ENCODE data around the gene DHCR7.

The DHCR7 gene

DNA sequence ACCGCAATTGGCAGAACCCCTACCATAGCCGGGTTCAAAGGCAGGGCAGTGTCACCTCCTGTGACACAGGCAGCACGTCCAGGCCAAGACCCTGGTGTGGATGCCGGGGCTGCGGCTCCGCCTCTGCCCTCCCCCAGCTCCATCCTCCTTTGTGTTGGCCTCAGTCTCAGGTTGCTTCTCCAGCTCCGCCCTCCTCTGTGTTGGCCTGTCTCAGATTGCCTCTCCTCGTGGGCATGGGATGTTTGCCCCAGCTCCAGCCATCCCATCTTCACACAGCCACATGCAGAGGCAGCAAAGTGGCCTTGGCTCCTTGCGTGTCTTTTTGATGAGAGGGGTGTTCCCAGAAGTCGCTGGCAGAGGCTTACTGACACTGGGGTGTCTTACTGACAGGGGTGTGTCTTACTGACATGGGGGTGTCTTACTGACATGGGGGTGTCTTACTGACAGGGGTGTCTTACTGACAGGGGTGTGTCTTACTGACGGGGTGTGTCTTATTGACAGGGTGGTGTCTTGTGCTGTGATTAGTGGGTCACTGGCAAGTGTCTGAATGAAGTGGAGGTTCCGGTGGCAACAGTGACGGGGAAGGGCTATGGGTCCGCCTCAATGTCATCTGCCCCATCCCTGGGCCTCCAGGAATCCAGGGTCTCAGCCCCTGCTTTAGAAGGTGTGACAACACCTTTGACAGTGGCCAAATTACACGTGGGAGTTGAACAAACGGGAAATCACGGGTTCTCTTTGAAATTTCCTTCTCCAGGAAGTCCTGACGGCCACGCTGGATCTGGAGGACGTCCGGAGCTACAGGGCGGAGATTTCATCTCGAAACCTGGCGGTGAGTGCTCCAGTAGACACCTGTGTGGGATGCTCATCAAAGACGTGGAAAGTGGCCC is 29.7 kb upstream of the DHCR7 start:
- DNase-seq, result no peak

DNA sequence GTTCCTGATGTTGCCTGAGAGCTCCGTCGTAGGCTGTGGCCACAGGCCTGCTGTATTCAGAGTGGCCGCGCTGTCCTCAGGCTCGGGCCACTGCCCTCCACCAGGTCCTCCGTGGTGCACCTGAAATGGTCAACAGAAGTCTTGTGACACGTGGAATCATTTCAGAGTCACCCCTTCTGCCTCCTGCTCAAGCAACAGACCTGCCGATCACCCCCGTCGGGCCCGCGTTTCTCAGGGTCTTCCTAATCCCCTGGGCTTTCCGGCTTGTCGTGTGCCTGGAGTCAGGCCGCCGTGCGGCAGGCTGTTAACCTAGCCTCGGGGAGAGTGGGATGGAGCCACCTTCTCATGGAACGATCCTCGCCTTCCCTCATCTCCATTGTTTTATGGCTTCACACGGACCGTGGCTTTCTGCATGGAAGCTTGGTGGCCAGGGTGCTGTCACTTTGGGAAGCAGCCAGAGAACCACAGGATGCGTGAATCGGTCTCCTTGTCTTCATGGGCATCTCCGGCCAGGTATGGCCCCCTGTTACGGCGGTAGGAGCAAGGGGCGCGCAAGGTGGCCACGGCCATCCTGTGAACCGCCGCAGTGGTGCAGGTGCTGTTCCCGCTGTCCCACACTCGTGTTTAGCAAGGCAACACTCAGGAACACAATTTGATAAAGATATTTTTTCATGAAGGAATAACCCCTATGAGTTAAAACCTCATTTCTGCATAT is 28.9 kb upstream of the DHCR7 start:
- no peak for DNase-seq

DNA sequence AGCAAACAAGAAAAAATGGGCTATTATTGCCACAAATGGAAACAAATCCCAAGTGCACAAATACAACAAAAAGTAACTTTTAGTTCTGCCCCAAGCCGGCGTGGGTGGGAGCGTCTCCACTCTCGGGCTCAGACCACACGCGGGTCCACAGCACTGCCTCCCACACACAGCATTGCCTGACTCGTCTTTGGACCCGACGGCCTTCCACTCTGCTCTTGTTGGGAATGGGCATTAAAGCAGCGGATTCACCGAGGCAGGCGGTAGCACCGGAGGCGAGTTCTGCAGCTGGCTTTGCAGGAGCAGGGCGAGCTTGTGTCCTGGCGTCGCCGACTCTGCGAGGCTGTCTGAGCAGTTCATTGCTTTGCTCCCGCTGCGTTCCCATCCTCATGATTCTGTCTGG is 27.8 kb upstream of the DHCR7 start:
- no peak for DNase-seq

DNA sequence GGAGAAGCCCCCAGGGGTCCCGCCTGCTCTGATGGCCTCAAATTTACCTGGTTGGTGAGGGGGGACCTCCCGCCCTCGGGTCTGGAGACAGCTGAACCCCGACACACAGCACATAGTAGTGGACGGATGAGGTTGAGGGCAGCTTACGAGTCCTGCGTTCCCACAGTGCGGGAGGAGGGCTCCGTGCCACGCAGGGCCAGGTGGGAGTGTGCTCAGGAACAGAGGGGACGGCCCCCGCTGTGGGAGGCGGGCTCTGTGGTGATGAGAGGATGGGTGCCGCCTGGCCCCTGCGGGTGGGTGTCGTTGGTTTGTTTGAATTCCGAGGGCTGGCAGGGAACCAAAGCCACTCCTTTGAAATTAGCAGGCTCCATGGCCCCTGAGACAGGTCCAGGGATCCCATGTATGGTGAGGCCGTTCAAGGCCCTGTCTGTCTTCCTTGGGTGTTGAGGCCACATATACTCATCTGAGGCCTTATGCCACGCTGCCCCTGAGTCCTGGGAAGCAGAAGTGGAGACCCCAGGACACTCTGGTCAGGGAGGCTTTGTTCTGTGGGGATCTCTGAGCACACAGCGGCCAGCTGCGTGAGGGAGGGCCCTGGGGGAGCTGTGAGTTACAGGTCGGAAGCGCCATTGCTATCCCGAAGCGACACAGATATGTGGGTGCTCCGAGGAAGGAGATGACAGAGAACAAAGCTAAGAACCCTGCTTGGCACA is 26.7 kb upstream of the DHCR7 start:
- no peak for DNase-seq

DNA sequence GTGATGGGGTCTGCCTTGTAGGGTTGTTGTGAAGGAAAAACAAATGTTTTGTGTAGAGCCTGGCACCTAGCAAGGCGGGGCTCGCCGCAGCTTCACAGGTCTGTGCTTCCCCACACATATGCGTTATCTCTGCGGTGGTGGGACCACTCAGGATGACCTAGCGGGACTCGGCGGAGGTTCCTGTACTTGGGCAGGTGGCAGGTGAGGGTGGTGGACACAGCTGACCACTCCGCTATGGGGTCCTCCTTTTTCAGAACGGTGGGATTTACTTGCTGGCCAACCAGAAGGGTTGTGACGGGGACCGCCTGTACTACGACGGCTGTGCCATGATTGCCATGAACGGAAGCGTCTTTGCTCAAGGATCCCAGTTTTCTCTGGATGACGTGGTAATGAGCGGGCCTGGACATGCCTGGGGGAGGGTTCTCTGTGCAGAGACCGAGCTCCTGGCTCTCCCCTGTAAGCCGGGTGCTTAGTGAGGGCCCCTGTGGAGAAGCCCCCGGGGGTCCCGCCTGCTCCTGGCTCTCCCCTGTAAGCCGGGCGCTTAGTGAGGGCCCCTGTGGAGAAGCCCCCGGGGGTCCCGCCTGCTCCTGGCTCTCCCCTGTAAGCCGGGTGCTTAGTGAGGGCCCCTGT is 26.1 kb upstream of the DHCR7 start:
- no peak for DNase-seq

DNA sequence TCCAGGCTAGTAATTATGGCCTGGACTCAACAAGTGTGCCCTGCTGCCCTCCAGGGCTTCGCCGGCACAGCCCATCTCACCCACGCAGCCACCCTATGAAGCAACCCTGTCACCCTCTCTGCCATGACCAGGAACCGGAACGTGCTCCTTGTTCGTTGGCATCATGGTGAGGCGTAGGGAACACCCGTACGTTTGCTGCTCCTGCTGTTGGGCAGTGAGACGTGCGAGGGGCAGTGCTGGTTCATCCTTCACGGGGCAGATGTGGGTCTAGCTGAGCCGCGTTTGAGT is 25.5 kb upstream of the DHCR7 start:
- no peak for DNase-seq

DNA sequence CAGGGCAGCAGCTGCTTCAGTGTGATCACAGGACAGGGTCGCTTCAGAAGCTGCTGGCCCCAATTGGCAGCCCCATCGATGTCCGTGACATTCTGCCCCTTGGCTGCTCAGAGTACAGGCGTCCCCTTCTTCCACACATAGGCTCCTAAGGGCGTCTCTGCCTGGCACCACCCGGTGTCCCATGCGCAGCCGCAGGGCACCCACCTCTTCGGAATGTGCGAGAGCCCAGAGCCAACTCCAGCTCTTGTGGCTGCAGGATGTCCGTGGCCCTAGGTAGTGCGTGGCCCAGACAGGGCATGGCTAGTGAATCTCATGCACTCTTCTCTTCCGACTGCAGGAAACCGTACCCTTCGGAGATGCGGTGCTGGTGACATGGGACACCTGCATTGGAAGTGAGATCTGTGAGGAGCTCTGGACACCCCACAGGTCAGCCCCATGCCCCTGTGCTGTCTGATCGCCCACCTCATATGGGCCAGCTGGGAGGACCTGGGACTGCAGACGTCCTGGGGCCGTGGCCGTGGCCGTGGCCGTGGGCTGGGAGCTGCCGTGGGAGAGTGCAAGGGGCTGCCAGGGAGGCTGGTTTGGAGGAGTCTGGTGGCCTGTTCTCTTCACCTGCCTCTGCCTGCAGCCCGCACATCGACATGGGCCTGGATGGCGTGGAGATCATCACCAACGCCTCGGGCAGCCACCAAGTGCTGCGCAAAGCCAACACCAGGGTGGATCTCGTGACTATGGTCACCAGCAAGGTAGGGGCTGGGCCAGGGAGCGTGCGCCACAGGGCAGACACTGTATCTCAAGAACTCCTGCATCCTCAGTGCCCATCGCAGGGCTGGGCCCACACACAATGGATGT is 25.0 kb upstream of the DHCR7 start:
- no peak for DNase-seq

DNA sequence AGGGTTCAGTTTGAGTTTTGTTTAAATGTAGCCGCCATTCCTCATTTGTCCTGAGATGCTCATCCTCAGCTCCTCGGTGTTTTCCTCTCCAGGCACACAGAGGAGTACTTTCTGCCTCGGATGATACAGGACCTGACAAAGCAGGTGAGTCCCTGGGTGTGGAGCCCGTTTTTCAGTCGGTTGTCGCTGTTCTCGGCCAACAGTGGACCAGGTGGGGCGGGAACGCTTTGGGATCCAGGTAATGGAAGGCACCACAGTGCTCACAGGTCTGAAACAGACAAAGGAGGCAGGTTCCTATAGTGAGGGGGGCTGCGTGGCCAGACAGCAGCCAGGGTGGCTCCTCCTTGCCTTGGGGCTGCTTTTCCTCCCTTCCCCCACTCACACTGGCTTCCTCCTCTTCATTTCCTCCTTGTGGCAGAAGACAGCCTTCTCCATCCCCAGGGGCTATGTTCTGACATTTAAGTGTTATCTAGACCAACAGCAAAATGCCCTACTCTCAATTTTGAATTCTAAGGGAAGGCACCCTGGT is 24.2 kb upstream of the DHCR7 start:
- no peak for DNase-seq

DNA sequence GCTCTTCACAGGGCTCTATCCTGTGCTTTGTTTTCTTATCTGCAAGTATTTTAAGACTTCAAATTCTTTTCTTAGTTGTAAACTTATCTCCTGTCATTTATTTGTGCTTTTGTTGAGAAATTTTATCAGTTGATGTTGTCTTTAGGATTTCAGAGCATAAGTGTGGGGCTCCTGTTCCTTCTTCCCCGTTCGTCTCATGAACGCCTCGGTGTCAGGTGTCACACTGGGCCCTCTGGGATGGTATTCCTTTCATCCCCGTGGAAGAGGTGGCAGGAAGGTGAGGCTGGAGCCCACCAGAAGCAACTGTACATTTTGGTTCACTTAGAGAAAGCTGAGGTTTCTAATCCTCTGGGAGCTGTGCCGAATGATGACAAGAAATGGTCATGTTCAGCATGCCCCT is 22.8 kb upstream of the DHCR7 start:
- DNase-seq, result no peak

DNA sequence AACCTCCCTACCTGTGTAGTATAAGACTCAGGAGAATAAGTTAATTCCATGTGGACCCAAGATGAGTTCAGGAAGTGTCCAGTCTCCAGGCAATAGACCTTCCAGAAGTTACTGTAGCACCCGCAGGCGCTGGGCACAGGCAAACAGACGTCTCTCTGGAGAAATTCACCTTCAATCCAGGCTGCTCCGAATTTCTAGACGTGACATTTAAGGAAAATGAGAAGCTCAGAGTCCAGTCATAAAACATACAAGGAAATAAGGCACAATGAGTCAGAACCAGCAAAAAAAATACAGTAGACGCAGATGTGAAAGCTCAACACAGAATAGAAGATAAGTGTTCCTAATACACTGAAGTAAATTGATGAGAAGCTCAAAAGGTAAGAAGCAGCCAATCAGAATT is 19.0 kb upstream of the DHCR7 start:
- DNase-seq, result no peak

DNA sequence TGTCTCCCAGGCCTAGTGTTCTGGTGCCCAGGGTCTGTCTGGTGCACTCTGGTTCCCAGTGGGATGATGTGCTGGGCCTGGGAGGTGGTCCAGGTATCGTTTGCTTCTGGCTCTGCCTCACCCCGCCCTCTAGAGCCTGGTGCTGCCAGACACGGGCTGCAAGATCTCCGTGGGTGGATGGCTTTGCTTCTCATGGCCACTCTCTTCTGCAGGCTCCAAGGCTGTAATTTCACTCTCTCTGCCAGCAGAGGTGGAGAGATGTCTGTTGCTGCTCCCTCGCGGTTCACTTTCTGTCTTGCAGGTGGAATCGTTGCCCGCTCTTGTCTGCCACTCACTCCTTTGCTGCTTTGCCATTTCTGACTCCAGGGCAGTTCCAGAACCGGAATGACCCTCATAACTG is 18.2 kb upstream of the DHCR7 start:
- DNase-seq, result no peak

DNA sequence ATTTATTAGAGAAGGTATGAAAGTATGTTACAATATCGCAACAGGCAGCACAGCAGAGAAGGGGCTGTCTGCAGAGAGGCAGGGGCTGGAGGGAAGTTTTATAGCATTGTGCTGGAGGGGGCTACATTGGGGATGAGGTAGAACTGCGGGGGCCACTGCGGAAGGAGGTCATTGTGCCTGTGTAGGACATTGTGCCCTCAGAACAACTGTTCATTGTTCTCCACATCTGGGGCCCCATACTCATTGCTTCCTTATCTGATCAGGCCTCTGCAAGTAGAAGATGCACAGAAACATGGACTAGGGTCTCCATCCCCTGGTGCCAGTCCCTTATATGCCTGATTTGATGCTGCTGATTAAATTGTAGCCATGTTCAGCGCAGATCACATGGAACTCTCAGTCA is 16.9 kb upstream of the DHCR7 start:
- no peak for DNase-seq

DNA sequence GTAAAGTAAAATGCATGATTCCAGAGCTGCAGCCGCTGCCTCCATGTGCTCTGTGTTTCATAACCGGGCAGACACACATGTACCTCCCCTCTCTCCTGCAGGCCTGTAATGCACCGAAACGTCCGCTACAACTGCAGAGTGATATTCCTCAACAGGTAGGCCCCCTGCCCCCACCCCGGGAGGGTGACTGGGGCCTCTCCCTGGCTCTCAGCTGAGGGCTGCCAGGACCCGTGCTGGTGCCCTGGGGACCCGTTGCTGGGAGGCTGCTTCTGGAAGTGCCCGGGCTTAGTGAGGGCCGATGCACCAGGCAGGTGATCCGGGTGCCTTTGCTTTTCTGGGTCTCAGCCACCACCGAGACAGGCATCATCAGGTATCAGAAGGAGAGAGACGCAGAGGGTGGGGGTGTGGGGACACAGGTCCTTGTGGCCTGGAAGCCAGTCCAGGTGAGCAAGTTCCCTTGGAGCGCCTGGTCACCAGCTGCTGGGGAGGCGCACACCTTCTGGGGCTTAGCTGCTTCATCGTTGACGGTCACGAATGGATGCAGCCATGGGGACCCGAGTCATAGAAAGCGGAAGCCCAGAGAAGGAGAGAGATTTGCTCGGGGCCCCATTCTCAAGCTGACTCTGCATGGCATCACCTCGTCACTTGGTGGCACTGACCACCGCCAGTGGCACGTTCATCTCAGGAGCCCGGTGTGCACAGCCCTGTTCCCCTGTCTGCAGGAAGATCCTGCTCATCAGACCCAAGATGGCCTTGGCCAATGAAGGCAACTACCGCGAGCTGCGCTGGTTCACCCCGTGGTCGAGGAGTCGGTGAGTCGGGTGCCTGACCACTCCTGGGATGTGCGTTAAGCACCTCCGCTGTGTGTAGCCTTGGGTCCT is 15.4 kb upstream of the DHCR7 start:
- DNase-seq, result no peak

DNA sequence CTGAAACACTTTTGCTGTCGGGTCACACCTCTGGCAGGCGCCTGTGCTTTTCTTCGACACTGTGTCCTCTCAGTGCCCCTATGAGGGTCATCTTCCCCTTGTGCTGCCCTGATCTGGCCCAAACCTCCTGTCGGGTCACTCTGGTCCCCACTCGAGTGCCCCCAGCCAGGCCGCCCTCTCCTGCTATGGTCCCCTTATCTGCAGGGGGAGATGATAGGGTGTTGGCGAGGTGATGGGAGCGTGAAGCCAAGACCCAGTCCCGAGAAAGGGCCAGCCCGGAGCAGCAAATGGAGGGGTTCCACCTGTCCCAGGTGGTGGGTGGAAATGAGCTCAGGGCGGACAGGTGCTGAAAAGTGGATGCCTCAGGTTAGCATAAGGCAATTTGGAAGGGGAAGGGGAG is 14.5 kb upstream of the DHCR7 start:
- no peak for DNase-seq

DNA sequence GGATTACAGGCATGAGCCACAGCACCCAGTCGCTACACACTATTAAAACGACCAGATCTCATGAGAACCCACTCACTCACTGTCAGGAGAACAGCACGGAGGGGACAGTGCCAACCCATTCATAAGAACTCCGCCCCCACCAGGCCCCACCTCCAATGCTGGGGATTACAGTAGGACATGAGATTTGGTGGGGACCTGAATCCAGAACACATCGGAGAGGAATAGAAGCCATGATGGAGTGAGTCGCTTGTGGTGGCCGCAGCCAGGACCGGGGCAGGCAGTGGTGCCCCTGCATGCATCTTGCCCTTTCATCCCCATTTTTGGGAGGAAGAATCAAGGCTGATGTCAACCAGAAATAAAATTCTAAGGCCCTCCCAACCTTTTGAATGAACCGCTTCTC is 13.5 kb upstream of the DHCR7 start:
- no peak for DNase-seq

DNA sequence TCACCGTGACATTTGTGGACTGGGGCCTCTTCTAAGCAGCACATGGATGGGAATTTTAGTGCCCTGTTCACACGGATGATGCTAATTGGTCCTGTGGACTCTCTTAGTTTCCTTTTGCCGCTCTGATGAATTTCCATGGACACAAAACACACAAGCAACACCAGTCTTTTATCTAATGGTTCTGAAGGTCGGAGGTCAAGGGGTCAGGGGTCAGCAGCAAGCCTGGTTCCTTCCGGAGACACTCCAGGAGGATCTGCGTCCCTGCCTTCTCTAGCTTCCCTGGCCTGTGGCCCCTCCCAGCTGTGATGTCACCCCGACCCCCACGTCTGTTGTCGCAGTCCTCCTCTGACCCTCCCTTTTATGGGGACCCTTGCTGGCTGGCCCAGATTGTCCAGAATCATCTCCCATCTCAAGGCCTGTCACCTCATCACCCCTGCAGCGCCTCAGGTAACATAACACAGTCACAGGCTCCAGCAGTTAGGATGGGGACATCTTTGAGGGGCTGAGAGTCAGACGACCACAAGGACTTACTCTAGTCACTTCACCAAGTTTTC is 11.7 kb upstream of the DHCR7 start:
- no peak for DNase-seq

DNA sequence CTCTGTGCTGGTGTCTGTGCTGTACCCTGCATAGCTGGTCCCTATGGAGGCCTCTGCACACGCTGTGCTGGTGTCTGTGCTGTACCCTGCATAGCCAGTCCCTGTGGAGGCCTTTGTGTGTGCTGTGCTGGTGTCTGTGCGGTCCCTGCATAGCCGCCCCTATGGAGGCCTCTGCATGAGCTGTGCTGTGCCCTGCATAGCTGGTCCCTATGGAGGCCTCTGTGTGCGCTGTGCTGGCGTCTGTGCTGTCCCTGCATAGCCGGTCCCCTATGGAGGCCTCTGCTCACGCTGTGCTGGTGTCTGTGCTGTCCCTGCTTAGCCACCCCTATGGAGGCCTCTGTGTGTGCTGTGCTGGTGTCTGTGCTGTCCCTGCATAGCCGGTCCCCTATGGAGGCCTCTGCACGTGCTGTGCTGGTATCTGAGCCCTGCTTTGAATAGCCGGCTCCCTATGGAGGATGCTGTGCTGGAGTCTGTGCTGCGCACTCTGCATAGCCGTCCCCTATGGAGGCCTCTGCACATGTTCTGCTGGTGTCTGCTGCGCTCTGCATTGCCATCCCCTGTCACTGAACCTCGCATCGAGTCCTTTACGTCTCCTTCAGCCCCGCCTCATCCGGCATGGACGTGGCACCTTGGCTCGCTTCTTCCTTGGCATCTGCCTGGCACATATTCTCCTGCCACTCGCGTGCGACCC is 11.0 kb upstream of the DHCR7 start:
- no peak for DNase-seq

DNA sequence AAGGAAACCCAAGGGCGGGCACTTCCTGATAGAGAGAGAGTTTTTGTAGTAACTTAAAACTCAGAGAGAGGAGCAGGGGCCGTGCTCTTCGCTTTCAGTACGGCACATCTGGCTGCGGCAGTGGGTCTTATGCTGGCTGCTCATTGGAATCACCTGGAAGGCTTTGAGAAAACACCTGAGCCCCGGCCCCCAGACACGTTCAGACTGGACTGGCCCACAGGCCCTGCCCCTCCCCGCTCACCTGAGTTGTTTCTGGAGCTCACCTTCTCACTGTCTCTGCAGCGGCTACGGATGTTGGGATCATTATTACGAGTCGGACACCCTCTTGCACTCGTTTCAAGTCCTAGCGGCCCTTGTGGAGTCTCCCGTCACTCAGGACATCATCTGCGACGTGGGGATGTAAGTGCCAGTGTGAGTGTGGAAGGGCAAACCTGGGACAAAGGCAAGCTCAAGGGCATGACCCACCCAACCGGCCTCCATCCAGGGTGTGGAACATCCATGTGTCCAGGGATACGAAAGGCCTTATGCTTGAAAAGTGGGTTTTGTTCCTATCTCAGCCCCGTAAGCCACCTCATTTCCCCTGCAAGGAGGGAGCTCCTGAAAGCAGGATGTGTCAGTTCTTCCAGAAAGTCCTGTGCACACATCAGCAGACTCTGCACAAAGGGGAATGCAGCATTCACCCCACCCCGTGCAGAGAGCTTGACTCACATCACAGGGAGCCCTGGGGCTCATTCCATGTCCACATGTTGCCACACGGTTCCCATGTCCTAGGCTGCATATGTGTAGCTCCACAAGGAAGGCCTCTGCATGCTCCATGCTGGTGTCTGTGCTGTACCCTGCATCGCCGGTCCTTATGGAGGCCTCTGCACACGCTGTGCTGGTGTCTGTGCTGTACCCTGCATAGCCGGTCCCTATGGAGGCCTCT is 10.2 kb upstream of the DHCR7 start:
- DNase-seq, result no peak

DNA sequence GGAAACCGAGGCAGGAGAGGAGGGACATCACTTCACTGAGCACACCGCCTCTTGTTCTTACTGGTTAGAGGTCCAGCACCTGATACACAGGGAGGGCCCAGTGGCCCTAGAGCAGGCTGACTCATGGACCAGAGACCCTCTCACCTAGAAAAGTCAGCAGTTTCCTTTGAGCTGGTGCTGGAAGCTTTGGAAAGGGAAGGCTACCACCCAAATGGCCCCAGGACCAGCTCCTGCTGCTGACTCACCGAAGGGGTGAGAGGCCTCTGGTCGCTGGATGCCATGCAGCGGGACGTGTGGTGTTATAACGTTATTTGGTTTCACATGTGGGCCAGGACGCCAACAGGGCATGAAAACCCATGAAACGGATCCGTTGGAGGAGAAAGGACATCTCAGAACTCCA is 8.6 kb upstream of the DHCR7 start:
- no peak for DNase-seq
